Anterior cingulate cortex (tissue), 58 donors: ENCODE results near the gene CLEC18B.
A peak's percentile ranks its signal among the peaks of the same experiment; 100 is the strongest.

ENCODE experiments used
- DNase-seq, 58 donors: peaks; one replicate each; lab custom pipeline; 2025; lab: John Stamatoyannopoulos, UW

The CLEC18B gene

GRCh38 chr16:74420612-74421481 is at the start of gene CLEC18B:
TSS of gene CLEC18B (minus strand) at chr16:74421478. CDS start at chr16:74421270, 208 bp downstream.
- DNase-seq, result peak in 10 of 58 donors; percentile 3 to 60 (median 31)

GRCh38 chr16:74469946-74470478 is 48.7 kb upstream of the CLEC18B start:
- no peak for DNase-seq

GRCh38 chr16:74468807-74469525 is 47.7 kb upstream of the CLEC18B start:
- no peak for DNase-seq

- no peak for DNase-seq
Measured at GRCh38 chr16:74466872-74467271, 45.6 kb upstream of the CLEC18B start.

GRCh38 chr16:74465851-74466685 is 44.8 kb upstream of the CLEC18B start:
- no peak for DNase-seq

GRCh38 chr16:74465281-74465680 is 44.0 kb upstream of the CLEC18B start:
- DNase-seq, result no peak

GRCh38 chr16:74463888-74464287 is 42.6 kb upstream of the CLEC18B start:
- no peak for DNase-seq

- no peak for DNase-seq
Measured at GRCh38 chr16:74462361-74462760, 41.1 kb upstream of the CLEC18B start.

GRCh38 chr16:74461826-74462225 is 40.5 kb upstream of the CLEC18B start:
- peak in 6 of 58 donors; percentile 6 to 42 (median 16) for DNase-seq

GRCh38 chr16:74460542-74460941 is 39.3 kb upstream of the CLEC18B start:
- DNase-seq, result no peak

- no peak for DNase-seq
Measured at GRCh38 chr16:74456290-74456625, 35.0 kb upstream of the CLEC18B start.

- DNase-seq, result peak in 2 of 58 donors; percentile 19 to 43
Measured at GRCh38 chr16:74455619-74456289, 34.5 kb upstream of the CLEC18B start.

- peak in 2 of 58 donors; percentile 16 to 70 for DNase-seq
Measured at GRCh38 chr16:74455213-74455612, 33.9 kb upstream of the CLEC18B start.

GRCh38 chr16:74451951-74452758 is 30.9 kb upstream of the CLEC18B start:
- DNase-seq, result no peak

- no peak for DNase-seq
Measured at GRCh38 chr16:74450967-74451760, 29.9 kb upstream of the CLEC18B start.

- DNase-seq, result no peak
Measured at GRCh38 chr16:74450236-74450635, 29.0 kb upstream of the CLEC18B start.

GRCh38 chr16:74449470-74449869 is 28.2 kb upstream of the CLEC18B start:
- peak in 2 of 58 donors; percentile 8 to 30 for DNase-seq

- DNase-seq, result peak in 3 of 58 donors; percentile 5 to 6 (median 6)
Measured at GRCh38 chr16:74448990-74449389, 27.7 kb upstream of the CLEC18B start.
